K562 (cell line): Measurements from ENCODE around the gene SHC1. TPM values are rescaled to one million over a fixed set of nuclear protein-coding genes. Genes with fewer than 3 reads are reported as not detected.

Source experiments
- CBX8 ChIP-seq: fragments of 200-600 bp; sonication (generic); IDR thresholded peaks from 2 replicates; pipeline ENCODE4 v1.6.1; 2012; ENCODE audit warnings: borderline replicate concordance, mixed run types, low read depth, mild to moderate bottlenecking, moderate library complexity, mixed read lengths, low read length, control low read depth, inconsistent platforms; ENCODE audit not compliant: poor library complexity, severe bottlenecking; ENCODE audit errors: extremely low read depth
- CEBPG ChIP-seq, 3 experiments: fragments of 200-800 bp in 1 of 3; sonication (Bioruptor generic) in 1 of 3; sonication (generic) in 1 of 3; formaldehyde crosslinking in 1 of 3; IDR thresholded peaks in 2 of 3; conservative IDR thresholded peaks in 1 of 3; 2 replicates each; pipeline versions ENCODE4 v1.6.1 to v1.8.0; 2016 to 2022; ENCODE audit warnings: missing compliant biosample characterization in 2 of 3, missing genetic modification characterization in 2 of 3, mild to moderate bottlenecking in 1 of 3, missing genetic modification reagents in 1 of 3
- CGGBP1 ChIP-seq: fragments of 250-450 bp; sonication (Bioruptor Pico); IDR thresholded peaks from 2 replicates; pipeline ENCODE4 v1.9.0; 2021; ENCODE audit warnings: mild to moderate bottlenecking
- CHCHD3 ChIP-seq: fragments of 250-450 bp; sonication (Bioruptor Pico); IDR thresholded peaks from 2 replicates; pipeline ENCODE4 v2.1.2; 2022; ENCODE audit warnings: mild to moderate bottlenecking
- ELK3 ChIP-seq: fragments of 450-650 bp; formaldehyde crosslinking; IDR thresholded peaks from 2 replicates; pipeline ENCODE4 v1.4.0; 2020; ENCODE audit warnings: mild to moderate bottlenecking
- FUS ChIP-seq: fragments of 200-400 bp; formaldehyde crosslinking; optimal IDR thresholded peaks from 2 replicates; pipeline ENCODE3; 2017; ENCODE audit warnings: low read depth, low read length
- HCFC1 ChIP-seq: IDR thresholded peaks from 2 replicates; pipeline ENCODE4 v1.6.1; 2012; ENCODE audit warnings: low read depth, low read length, improper control_type of control experiment
- HNRNPUL1 ChIP-seq: fragments of 200-400 bp; formaldehyde crosslinking; IDR thresholded peaks from 2 replicates; pipeline ENCODE4 v1.6.1; 2017; ENCODE audit warnings: low read length
- JUND ChIP-seq, 2 experiments: IDR thresholded peaks; 2 replicates in 1 of 2; 3 replicates in 1 of 2; pipeline ENCODE4 v1.6.1; 2011; ENCODE audit warnings: borderline replicate concordance in 2 of 2, low read depth in 2 of 2, low read length in 2 of 2, improper control_type of control experiment in 1 of 2, missing biosample characterization in 1 of 2, missing genetic modification characterization in 1 of 2, missing genetic modification reagents in 1 of 2
- KAT2B ChIP-seq: IDR thresholded peaks from one replicate; pipeline ENCODE4 v1.6.1; 2012; ENCODE audit warnings: low read depth, mild to moderate bottlenecking, control low read depth, inconsistent platforms, low read length, moderate library complexity
- KHSRP ChIP-seq: fragments of 450-650 bp; IDR thresholded peaks from 2 replicates; pipeline ENCODE4 v1.6.1; 2017
- MYC ChIP-seq, 2 experiments: fragments of 250-450 bp in 1 of 2; sonication (Bioruptor Pico) in 1 of 2; IDR thresholded peaks; 2 replicates each; pipeline versions ENCODE4 v1.5.1 to v1.6.1; 2012 to 2021; ENCODE audit warnings: low read depth in 2 of 2, borderline replicate concordance in 1 of 2, improper control_type of control experiment in 1 of 2, low read length in 1 of 2, mild to moderate bottlenecking in 1 of 2, moderate library complexity in 1 of 2
- NFYB ChIP-seq: IDR thresholded peaks from 2 replicates; pipeline ENCODE4 v1.6.1; 2011; ENCODE audit warnings: mild to moderate bottlenecking, moderate library complexity; ENCODE audit not compliant: insufficient read length; ENCODE audit errors: extremely low read depth
- NR1H2 ChIP-seq: sonication (generic); formaldehyde crosslinking; IDR thresholded peaks from 2 replicates; pipeline ENCODE4 v1.4.0; 2020; ENCODE audit warnings: mild to moderate bottlenecking, missing genetic modification reagents
- PTTG1 ChIP-seq: fragments of 450-650 bp; IDR thresholded peaks from 2 replicates; pipeline ENCODE4 v1.6.1; 2016; ENCODE audit warnings: low read depth, mild to moderate bottlenecking, missing genetic modification characterization, missing compliant biosample characterization
- RBFOX2 ChIP-seq: fragments of 200-400 bp; formaldehyde crosslinking; IDR thresholded peaks from 2 replicates; pipeline ENCODE4 v1.6.1; 2017; ENCODE audit warnings: low read depth, mild to moderate bottlenecking, low read length, moderate library complexity
- RFX1 ChIP-seq: fragments of 450-650 bp; IDR thresholded peaks from 2 replicates; pipeline ENCODE4 v1.6.1; 2016; ENCODE audit warnings: mild to moderate bottlenecking, moderate library complexity
- RFX7 ChIP-seq: fragments of 250-450 bp; sonication (Bioruptor Pico); IDR thresholded peaks from 2 replicates; pipeline ENCODE4 v1.5.1; 2021; ENCODE audit warnings: mild to moderate bottlenecking
- TAF1 ChIP-seq: IDR thresholded peaks from 2 replicates; pipeline ENCODE4 v1.6.1; 2011; ENCODE audit warnings: mild to moderate bottlenecking, low read length, moderate library complexity; ENCODE audit not compliant: insufficient read depth, control insufficient read depth, severe bottlenecking; ENCODE audit errors: extremely low read depth
- ZBTB12 ChIP-seq: fragments of 250-450 bp; sonication (Bioruptor Pico); IDR thresholded peaks from 2 replicates; pipeline ENCODE4 v1.4.0; 2020
- ZFX ChIP-seq: sonication (generic); formaldehyde crosslinking; IDR thresholded peaks from 2 replicates; pipeline ENCODE4 v1.8.0; 2022; ENCODE audit warnings: mild to moderate bottlenecking, missing genetic modification reagents, moderate library complexity
- ZNF263 ChIP-seq: sonication (generic); formaldehyde crosslinking; IDR thresholded peaks from 2 replicates; pipeline ENCODE4 v1.8.0; 2022; ENCODE audit warnings: mild to moderate bottlenecking, missing genetic modification reagents, borderline replicate concordance
- ZNF41 ChIP-seq: fragments of 250-450 bp; sonication (Bioruptor Pico); conservative IDR thresholded peaks from 2 replicates; pipeline ENCODE4 v1.4.0; 2020; ENCODE audit warnings: mild to moderate bottlenecking
- ZNF57 ChIP-seq: fragments of 450-650 bp; formaldehyde crosslinking; IDR thresholded peaks from 2 replicates; pipeline ENCODE4 v1.4.0; 2020; ENCODE audit warnings: mild to moderate bottlenecking, moderate library complexity
- ZNF707 ChIP-seq: fragments of 250-450 bp; sonication (Bioruptor Pico); conservative IDR thresholded peaks from 2 replicates; pipeline ENCODE4 v1.8.0; 2022; ENCODE audit warnings: inconsistent platforms, mild to moderate bottlenecking, moderate library complexity
- polyA plus RNA-seq, 8 experiments: library from polyadenylated mRNA; depleted of rRNA in 4 of 8; stranded (reverse) in 5 of 8; unstranded in 3 of 8; fragments of >200 nt; fragmentation: Nextera tagmentation in 2 of 8; fragmentation: Illumina TruSeq in 1 of 8; extraction: Ambion mirVana in 2 of 8; extraction: Trizol in 1 of 8; gene quantifications; 2 replicates each; pipeline versions ENCODE4 v1.2.1 to v1.2.3, GENCODE V29; 2011 to 2014; ENCODE audit warnings: inconsistent platforms in 1 of 8, missing spikeins in 1 of 8
- total RNA-seq, 7 experiments: library from RNA; depleted of rRNA in 6 of 7; stranded (reverse); fragments of >200 nt in 6 of 7; fragmentation: Illumina TruSeq in 2 of 7; extraction: Trizol in 2 of 7; gene quantifications; 2 replicates each; pipeline versions ENCODE4 v1.2.1 to v1.2.3, GENCODE V29; 2011 to 2021; ENCODE audit warnings: low replicate concordance in 1 of 7

The SHC1 gene
- total and polyA plus RNA-seq, 9 of the 15 experiments (the other 6 are each of a cell fraction or from before 2014, with no cell fraction given): 4.1 to 113 (median 51.9) TPM

GRCh38 chr1:154937085-154937987 is 33.2 kb downstream of the SHC1 start (continued):
- TF ChIP-seq MYC (IDR thresholded peaks at IDR 0.05; ENCODE audit: low read depth, low read length) (no peak; the same call in 1 of the 2 replicates), MYC (CRISPR knock-in tag; IDR thresholded peaks at IDR 0.05; ENCODE audit: borderline replicate concordance, low read depth) (no peak), KHSRP (peak; percentile 74), NFYB (no peak), CGGBP1 (CRISPR knock-in tag) (no peak), ZNF41 (CRISPR knock-in tag) (no peak), ZNF57 (CRISPR knock-in tag) (no peak), TAF1 (no peak), FUS (no peak), ZNF707 (CRISPR knock-in tag) (no peak), ZFX (CRISPR knock-in tag) (0 out of 2 replicates have a peak, but pooled peaks have one; percentile 28), CBX8 (no peak), ZNF263 (CRISPR knock-in tag) (no peak), ELK3 (no peak), JUND (IDR thresholded peaks at IDR 0.05; ENCODE audit: borderline replicate concordance, low read depth, low read length) (peak; percentile 89), JUND (tag; IDR thresholded peaks at IDR 0.05; ENCODE audit: borderline replicate concordance, low read depth, low read length) (no peak), CEBPG (CRISPR knock-in tag; IDR thresholded peaks at IDR 0.05) (no peak), CEBPG (tag; conservative IDR thresholded peaks at IDR 0.05 in 1 of 2, IDR thresholded peaks at IDR 0.05 in 1 of 2) (no peak), ZBTB12 (CRISPR knock-in tag) (peak; percentile 90), KAT2B (no peak), HCFC1 (no peak; the same call in 1 of the 2 replicates), RFX7 (no peak), HNRNPUL1 (no peak), PTTG1 (no peak), NR1H2 (CRISPR knock-in tag) (no peak), CHCHD3 (CRISPR knock-in tag) (no peak), RFX1 (no peak), RBFOX2 (no peak)
